K562 (cell line): ENCODE measurements around the gene KNDC1.

Experiments used
- BHLHE40 ChIP-seq: IDR thresholded peaks from 2 replicates; pipeline ENCODE4 v1.6.1; 2011; ENCODE audit warnings: low read length, improper control_type of control experiment
- ZNF143 ChIP-seq: sonication (generic); formaldehyde crosslinking; IDR thresholded peaks from 2 replicates; pipeline ENCODE4 v1.9.0; 2022; ENCODE audit warnings: mild to moderate bottlenecking, missing genetic modification reagents
- ZNF324 ChIP-seq: fragments of 250-450 bp; sonication (Bioruptor Pico); IDR thresholded peaks from 2 replicates; pipeline ENCODE4 v1.4.0; 2020; ENCODE audit warnings: mild to moderate bottlenecking
- ZNF79 ChIP-seq: fragments of 250-450 bp; sonication (Bioruptor Pico); IDR thresholded peaks from 2 replicates; pipeline ENCODE4 v1.4.0; 2020; ENCODE audit warnings: low read depth, mild to moderate bottlenecking, moderate library complexity
- TF ChIP-seq, protein P1 (sequence below), 3 experiments: fragments of 200-800 bp in 1 of 3; fragments of 250-450 bp in 1 of 3; fragments of 450-650 bp in 1 of 3; sonication (Bioruptor Pico) in 1 of 3; sonication (Bioruptor generic) in 1 of 3; formaldehyde crosslinking in 1 of 3; IDR thresholded peaks; 2 replicates each; pipeline versions ENCODE4 v1.6.1 to v1.8.0; 2016 to 2022; ENCODE audit warnings: mild to moderate bottlenecking in 2 of 3, missing genetic modification characterization in 2 of 3, missing compliant biosample characterization in 1 of 3, moderate library complexity in 1 of 3

DNA sequence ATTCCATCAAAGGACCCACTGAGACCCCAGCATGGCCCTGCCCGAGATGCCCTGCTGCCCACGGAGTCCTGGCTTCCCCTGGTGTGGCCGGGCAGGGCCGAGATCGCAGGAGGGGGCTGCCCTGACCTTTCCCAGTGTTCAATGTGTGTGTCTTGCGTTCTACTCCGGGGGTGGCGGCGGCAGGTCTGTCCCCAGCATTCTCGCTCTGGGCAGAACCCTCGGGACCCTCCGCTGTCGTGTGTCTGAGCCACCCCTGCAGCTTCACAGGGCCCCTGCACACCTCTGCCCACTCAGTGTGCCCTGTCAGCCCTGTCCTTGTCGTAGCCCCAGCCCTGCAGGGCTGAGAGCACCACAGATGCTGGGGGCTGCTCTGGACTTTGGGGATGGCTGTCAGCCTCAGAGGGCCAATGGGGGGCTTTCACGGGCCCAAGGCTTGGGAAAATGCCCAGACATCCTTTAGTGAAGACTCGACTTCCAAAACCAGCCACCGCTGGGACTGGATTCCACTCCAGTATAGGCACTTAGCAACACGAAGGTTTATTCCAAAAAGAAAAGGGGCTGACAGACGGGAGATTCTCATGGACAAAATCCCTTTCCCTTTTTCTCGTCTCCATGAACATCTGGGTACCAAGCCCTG, 30.0 kb upstream of the KNDC1 start:
- TF ChIP-seq ZNF324 (CRISPR knock-in tag) (no peak), ZNF79 (CRISPR knock-in tag) (no peak), BHLHE40 (no peak), ZNF143 (CRISPR knock-in tag) (no peak)
- TF ChIP-seq, protein P1, sequence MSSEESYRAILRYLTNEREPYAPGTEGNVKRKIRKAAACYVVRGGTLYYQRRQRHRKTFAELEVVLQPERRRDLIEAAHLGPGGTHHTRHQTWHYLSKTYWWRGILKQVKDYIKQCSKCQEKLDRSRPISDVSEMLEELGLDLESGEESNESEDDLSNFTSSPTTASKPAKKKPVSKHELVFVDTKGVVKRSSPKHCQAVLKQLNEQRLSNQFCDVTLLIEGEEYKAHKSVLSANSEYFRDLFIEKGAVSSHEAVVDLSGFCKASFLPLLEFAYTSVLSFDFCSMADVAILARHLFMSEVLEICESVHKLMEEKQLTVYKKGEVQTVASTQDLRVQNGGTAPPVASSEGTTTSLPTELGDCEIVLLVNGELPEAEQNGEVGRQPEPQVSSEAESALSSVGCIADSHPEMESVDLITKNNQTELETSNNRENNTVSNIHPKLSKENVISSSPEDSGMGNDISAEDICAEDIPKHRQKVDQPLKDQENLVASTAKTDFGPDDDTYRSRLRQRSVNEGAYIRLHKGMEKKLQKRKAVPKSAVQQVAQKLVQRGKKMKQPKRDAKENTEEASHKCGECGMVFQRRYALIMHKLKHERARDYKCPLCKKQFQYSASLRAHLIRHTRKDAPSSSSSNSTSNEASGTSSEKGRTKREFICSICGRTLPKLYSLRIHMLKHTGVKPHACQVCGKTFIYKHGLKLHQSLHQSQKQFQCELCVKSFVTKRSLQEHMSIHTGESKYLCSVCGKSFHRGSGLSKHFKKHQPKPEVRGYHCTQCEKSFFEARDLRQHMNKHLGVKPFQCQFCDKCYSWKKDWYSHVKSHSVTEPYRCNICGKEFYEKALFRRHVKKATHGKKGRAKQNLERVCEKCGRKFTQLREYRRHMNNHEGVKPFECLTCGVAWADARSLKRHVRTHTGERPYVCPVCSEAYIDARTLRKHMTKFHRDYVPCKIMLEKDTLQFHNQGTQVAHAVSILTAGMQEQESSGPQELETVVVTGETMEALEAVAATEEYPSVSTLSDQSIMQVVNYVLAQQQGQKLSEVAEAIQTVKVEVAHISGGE (CRISPR knock-in tag; IDR thresholded peaks at IDR 0.05), result no peak
